AG08395 (cell line): ENCODE data around the gene ARHGEF4.

Source experiments
- DNase-seq: peaks from one replicate; pipeline ENCODE4 v3.0.0; 2012; ENCODE audit warnings: mixed read lengths, low spot score

The ARHGEF4 gene, protein sequence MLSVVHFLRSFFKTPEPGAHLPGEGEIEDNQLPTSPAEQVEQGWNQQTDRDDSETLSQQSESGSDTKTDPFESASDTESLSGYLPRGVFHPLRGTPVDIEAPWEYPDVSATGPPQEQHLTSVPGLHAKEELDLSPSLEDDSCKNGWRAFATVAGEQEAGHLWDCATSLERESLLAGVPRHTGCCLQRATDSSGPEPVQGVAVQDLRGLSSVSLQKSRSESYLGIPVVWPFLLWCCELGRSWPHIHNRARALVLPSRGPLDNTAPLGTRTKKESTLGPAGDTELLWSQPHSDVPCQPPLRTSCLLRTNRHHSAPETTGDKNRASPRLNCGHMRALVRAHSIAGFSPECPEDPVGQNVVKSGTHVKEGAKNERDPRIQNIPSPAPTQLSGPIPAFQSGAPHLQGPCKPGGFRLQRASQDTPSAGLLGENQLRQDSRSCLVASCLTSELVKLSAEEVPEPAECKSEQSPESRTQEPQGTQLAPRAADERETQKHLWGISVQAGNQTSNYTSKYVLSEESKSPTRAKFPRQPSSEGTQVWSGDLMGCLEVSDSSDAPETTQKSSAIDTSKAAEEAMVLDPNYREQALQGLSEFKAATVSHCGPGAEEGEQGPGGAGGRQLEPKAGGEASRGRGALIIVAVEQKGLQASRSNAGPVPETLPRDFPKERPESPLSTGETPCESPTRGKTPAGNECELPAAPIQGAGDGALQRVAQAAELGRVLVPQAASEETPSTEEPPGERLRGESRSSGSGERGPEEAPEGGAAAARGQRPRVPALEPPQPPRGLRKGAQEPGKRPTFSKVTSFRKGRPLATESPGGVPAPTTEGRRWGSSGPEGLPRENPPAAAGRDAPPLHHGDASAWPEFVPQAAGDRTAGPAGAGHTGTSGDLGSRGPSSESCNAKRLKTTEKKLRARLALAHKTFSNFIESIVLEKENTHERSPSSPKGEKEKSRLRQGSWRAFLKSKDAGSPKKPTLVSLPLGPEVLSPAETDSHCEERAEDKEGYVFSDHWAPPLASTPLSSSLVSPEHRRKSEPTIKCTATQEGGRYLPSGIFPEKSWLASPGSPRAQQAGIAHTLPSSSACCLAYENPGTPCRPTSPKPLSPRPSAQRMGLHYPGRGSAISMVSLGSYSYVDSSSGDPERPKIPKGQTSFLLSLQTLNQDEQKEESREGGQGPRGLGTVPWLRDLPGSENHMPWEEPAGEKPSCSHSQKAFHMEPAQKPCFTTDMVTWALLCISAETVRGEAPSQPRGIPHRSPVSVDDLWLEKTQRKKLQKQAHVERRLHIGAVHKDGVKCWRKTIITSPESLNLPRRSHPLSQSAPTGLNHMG (N-terminal part only)

DNA sequence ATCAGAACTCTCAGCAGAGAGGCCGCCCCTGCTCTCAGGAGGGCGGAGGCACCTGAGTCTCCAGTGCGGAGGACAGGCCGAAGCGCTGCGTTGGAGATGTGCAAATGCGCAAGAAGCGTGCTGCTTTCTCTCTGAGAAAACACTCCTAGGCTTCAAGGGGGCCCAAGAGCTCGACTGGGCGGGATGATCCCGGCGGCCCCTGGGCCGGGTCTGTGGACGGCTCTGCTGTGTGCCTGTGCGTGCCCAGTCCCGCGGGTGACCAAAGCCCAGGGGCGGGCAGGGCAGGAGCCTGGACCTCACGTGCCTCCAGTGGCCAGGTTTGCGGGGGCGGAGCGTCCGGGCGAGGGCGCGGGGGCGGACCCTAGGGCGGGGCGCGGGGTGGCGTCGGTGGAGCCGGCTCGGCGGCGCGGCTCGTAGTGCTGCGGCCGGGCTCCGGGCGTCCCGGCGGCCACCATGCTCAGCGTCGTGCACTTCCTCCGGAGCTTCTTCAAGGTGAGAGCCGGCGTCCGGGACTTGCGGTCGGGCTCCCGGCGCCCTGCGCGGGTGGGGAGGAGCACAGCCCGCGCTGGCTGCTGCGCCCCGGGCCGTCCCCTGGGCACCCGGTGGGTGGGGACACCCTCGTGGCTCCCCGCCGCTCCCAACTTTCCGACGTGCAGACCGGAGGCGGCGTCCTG is at the start of gene ARHGEF4:
Gene ARHGEF4 (plus strand): TSS at position 414 of the 674 bp plus-strand sequence. CDS start 40 bp downstream, at position 454.
- peak; percentile 20 for DNase-seq

DNA sequence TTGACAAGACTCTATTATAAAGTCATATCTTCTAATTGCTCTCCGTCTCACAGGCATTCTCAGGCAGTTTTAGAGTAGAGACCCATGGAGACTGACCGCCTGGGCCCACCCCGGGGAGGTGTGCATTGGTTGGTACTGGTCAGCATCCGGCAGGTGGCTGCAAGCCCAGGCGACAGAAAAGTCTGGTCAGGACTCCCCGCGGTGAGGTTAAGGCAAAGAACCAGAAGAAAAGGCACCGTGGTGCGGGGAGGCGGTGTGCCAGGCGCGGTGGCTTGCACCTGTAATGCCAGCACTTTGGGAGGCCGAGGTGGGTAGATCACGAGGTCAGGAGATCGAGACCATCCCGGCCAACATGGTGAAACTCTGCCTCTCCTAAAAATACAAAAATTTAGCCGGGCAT is 48.9 kb upstream of the ARHGEF4 start:
- DNase-seq, result no peak

DNA sequence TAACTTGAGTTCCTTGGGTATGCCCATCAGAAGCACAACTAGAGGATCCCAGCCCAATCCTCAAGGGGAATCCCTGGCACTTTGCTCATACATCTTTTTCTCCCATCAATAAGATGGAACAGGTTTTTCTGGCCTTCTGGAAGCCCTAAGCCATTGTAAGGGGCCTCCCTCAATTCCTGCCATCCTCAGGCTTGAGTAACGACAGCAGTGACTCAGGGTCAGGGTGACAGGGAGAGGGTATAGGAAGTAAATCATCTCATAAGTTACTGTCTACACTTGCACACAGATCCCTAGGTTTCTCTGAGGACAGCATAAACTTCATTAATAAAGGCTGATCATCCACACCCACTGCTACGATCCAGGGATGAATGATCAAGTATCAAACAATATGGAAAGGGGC is 46.4 kb upstream of the ARHGEF4 start:
- no peak for DNase-seq

DNA sequence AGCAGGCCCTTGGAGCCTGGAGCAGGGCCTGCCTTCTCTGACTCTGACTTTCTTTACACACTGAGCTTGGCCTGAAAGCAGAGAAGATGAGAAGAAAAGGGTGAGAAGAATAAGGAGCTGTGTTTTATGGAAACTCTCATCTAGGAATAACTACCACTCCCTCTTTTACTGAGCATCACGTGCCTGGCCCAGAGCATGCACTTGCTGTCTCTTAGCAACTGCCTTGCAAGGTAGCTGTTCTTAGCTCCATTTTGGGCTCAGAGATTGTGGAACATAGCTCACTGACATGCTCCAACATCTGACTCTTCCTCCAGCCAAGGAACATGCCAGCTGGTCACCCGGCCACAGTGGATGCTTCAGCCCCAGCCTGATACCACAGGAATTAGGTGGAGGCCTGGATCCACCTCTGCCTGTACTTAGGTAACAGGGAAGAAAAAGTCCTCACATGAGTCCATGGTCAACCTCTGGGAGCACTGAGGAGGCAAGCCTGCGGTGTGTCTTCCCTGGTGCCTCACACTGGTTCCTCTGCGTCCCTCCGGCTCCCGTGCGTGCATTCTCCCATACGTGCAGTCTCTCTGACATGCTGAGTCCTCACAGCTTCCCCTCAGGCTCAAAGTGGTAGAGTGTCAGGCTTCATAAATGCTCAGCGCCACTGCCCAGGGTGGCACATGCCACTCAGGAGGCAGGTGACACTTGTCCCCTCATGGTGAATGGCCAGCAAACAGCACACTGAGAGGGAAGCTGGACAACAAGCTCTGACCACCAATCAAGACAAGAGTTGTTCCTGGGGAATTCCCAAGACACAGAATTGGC is 45.7 kb upstream of the ARHGEF4 start:
- no peak for DNase-seq

DNA sequence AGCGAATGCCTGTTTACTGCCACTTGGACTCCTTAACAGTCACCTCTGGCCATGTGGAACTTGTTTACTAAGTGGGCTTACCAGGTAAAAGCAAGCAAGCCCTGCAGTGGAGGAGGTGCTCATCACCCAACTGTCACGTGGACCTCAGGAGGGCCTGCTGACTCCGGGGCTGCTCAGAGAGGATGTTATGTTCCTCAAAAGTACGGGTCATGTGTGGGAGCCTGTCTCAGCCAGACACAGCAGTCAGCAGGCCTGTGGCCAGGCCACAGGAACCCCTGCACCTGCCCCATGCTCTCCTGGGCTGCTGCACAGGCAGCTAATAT is 45.1 kb upstream of the ARHGEF4 start:
- no peak for DNase-seq

DNA sequence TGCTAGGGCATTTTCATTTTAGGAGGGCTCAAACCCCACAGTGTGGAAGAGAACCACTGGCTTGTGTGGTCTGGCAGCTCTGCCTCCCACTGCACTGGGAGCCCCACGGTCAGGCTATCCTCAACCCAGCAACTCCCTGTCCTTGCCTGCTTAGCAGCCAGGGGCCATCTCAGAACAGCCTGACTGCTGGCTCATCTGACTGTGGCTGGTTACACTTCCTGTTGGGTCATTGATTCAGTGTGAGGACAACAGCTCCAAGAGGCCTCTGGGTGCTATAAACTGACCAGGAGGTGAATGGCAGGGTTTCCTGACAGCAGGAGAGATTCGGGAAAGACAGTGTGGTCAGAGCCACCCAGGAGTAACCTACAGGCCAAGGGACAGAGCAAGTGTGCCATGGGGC is 41.3 kb upstream of the ARHGEF4 start:
- no peak for DNase-seq

DNA sequence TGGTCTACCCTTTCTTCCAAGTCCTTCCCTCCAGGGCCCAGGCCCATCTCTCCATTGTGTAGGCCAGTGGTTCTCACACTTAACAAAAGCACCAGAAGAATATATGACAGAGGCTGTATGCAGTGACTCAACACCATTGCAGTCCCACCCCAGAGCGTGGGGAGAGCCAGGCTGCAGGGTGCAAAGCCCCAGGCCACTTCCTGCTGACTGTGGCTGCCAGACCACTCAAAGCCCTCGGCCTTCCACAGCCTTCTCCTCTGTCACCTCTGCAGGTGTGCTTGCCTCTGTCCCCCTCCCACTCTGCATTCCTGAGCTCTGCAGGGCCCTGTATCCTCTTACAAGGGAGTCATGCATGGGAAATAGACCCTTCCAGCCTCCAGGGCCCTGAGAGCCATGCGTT is 40.4 kb upstream of the ARHGEF4 start:
- no peak for DNase-seq

DNA sequence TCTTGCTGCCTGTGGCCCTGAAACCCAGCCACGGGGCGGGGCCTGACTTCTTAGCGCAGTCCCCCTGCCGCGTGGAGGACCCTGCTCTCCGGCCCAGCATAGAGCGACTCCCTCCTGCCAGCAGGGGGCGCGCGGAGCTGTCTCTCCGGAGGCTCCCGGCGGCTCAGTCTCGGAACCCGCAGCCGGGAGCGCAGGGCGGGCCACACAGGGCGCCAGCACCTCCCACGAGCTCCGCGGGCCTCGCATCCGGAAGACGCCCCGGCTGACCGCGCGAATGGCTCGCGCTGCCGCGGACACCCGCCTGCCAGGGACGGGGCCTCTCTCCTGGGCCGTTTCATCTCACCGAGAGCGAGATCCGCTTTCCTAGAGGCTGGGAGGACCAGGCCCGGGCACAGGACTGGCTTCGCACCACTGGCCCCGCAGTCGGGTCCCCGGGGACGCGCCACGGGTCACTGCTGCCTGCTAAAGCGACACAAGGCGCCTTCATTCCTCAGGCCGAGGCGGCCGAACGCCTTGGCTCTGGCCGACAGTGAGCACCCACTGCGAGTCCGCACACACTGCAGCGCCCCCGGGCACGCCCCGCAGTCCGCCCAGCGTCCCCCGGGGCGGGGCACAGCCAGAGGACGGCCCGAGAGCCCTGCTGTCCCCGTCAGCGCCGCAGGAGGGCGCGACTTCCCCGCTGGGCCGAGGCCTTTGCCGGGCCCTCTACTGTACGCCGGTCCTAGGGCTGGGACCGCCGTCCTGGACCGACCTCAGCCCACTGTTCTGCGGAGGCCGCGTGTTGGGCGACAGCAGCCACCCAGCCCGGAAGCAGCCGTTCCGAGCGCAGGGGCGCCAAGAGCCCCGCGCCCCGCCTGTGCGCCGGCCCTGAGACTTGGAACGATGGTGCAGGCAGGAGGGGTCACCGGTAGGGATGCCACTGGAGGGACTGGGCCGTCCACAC is 39.0 kb upstream of the ARHGEF4 start:
- DNase-seq, result peak; percentile 89

DNA sequence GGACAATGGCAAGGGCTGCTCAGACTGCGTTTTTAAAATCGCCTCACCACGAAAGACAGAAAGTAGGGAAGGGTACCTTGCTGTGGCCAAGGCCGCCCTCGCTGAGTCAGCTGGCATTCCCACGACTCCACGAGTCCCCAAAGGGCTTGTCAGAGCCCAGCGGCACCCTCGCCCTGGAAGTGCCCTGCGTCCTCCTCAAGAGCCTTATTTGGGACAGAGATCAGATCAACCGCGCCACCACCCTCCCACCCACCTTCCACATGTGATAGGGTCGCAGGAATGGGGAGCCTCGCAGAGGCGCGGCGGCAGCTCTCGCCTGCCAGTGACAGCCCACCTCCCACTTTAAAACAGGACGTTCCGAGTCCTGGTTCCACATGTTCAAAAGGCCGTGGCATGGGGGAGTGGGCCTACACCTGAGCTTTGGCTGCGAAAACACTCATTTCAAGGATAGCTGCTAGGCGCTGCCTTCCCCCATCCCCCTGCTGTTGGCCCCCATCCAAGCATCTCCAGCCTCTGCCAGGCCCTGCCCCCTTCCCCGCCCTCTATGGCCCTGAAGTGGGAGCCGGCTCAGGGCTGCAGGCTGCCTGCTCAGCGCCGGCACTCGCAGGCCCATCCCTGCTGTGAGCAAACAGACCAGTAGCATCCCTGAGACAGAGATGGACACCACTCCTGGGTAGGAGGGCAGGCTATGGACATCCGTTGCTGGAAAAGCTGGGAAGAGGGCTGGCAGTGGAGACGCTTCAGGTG is 38.1 kb upstream of the ARHGEF4 start:
- DNase-seq, result no peak

DNA sequence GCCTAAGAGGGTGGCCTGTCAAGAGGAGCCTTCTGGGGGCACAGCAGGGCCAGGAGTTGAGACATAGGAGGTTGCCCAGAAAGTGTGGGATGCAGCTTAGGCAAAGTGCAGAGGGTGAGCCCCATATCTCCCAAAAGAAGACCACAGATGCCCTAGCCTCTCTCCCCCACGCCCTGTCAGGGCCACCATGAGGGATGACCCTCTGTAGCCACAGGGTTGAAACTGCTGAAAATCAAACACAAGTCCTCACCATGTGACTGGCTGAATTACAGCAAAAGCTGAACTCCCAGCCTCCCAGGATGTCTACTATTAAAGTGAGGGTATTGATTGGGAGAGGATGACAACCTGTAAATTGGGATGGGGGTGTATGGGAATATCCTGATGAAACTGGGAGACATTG is 37.4 kb upstream of the ARHGEF4 start:
- DNase-seq, result no peak

DNA sequence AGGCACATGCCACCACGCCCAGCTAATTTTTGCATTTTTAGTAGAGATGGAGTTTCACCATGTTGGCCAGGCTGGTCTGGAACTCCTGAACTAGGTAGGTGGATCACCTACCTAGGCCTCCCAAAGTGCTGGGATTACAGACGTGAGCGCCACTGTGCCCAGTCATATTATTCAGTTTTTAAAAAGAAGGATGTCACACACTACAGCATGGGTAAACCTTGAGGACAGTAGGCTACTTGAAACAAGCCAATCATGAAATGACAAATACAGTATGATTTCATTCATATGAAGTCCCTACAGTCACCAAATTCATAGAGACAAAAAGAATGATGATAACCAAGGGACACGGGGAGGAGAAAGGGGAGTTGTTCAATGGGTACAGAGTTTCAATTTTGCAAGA is 31.1 kb upstream of the ARHGEF4 start:
- no peak for DNase-seq

DNA sequence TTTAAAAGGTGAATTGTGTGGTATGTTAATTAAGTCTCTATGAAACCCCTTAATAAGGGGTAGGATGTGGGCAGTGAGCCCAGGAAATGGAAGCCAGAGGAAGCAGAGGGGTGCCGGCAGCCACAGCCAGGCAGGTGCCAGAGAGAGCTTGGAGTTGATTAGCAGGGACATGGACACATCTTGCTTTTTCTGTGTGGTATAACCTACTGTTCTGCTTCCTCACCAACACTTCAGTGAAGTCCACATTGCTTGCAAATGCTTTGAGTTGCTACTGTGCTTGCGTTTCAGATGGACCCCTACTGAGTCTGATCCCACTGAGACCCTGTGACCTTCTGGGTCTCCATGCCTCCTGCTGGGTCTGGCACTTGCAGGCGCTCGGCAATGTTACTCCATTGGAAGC is 30.3 kb upstream of the ARHGEF4 start:
- no peak for DNase-seq

DNA sequence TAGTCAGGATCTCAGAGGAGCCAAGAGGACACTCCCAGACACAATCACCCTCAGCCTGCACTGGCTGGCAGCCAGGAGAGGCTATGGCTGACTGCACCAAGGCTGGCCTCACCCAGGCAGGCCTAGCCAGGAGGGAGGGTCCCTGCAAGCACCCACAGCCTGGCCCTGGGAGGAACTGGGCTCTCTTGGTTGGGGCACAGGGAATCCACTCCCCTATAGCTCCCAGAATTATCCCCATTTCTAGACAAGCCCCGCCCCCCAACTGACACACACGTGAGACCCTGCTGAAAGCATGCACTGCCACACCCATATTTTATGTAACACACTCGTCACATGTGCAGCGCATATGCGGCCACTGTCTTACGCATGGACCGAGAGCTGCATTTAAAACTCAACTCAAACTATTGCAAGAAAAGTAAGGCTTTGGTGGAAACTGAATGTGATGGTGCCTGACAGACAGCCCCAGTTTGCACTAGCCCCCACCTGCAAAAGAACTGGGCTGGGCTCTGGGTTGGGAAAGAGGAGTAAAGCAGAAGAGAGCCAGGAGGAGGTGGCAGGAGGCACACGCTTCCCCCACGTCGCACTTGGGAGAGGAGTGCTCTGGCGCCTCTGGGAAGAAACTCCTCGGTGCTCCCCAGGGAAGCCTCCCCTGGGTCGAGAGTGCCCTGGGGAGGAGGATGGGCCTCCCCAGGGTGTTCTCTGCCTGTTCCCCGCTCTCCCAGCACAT is 28.9 kb upstream of the ARHGEF4 start:
- DNase-seq, result no peak

DNA sequence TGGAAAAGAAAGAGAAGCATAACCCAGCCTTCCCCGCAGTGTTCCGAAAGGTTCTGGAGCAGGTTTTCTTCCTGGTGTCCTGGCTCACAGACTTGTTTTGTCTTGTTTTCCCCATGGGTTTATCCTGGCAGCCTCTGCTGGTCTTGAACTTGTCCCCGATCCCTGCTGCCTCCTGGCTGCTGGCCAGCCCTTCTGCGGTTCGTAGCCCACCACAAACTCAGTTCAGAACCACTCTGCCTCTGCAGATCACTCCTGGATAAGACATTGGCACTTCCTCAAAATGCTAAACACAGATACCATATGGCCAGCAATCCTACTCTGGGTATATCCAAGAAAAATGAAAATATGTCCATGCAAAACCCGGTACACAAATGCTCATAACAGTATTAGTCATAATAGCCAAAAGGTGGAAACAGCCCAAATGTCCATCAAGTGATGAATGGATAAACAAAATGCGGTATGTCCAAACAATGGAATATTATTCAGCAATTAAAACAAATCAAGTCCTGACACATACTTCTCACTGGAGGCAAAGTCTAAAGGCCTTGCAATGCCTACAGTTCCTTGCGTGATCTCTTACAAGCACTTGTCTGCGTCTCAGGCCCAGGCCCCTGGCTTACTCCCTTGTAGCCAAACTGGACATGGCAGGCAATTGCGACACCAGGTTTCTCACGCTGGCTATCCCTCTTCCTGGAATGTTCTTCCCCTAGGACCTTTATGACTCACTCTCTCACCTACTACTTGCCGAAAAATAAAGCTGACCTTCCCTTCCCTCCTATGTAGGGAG is 28.0 kb upstream of the ARHGEF4 start:
- no peak for DNase-seq

DNA sequence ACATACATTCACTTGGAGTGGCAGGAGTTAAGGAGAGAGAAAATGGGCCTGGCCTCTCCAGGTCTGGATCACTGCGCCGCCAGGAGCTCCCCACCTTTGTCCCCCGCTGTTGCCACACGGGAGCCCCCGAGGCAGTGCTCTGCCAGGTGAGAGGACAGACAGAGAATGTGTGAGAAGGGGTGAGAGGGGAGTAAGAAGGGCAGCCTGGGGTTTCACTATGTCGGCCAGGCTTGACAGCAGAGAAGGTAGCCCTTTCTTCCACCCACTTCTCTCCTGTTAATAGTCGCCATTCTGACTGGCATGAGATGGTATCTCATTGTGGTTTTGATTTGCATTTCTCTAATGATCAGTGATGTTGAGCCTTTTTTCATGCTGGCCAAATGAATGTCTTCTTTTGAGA is 26.2 kb upstream of the ARHGEF4 start:
- no peak for DNase-seq

DNA sequence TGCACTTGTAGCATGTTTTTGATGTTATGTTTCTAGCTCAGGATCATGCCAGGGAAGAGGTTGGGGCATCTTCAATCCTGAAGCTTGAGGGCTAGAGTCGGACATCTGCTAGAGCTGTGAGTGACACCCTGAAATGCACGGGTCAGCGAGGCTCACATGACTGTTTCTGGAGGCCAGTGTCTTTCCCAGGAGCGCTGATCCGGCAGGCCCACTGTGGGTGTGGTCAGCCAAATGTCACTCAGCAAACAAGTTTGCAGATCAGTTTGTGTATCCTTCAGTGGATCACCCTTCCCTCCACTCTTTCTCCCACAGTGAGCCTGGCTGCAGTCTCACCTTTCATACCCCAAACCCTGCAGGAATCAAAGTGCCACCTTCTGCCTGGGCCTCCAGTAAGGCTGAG is 23.0 kb upstream of the ARHGEF4 start:
- no peak for DNase-seq

DNA sequence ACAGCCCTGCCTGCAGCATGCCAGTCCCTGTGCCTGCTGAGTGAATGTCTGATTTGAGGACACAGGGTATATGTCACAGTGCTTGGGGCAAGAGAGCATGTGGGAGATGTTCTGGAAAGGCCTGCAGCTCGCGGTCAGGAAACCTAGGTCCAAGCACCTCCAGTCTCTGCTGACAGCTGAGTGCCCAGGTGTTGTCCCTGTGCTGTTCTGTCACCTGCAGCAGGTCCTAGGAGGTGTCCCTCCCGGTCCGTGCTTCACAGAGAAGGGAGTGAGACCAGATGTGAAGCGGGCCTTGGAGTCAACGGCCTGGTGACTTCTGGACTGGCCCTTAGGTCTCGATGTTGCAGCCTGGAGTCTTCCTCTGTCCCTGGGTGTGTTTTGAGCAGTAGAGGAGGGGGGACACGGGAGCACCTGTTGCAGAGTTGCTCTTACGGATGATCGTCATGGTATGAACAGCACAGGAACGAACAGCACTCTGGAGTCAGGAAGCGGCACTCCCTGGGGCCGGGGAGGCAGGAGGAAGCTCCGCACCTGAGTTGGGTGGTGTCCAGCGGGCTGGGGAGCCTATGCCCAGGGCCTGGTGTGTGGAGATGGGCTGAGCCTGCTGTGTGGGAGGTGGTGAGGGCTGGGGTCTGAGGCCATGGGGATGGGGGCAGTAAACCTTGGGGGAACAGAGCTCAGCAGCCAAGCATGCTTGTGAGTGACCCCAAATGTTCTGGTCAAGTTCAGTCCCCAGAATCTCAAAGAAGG is 21.6 kb upstream of the ARHGEF4 start:
- DNase-seq, result no peak
